Activated T-helper 17 cell treated with anti-CD3 and anti-CD28 coated beads, Interleukin-2, amount 50 U/mL, for 72 hours (primary cell): ENCODE results near the gene ENTPD8. TPM values are rescaled to one million over a fixed set of nuclear protein-coding genes. Genes with fewer than 3 reads are reported as not detected.

Experiments
- ATAC-seq: fragments of 150-1000 bp; cut with Tn5 transposase; replicated peaks from 2 replicates; pipeline ENCODE4 v1.10.0; 2021; ENCODE audit warnings: mild to moderate bottlenecking, moderate library complexity
- H3K27ac Mint-ChIP-seq: one replicate; pipeline ENCODE4 v1.8.0; 2022; ENCODE audit warnings: mixed read lengths
- H3K27me3 Mint-ChIP-seq: one replicate; pipeline ENCODE4 v1.8.0; 2022; ENCODE audit warnings: mixed read lengths
- H3K36me3 Mint-ChIP-seq: one replicate; pipeline ENCODE4 v1.8.0; 2022; ENCODE audit warnings: low read depth, mild to moderate bottlenecking, mixed read lengths
- H3K4me1 Mint-ChIP-seq: one replicate; pipeline ENCODE4 v1.8.0; 2022; ENCODE audit warnings: mixed read lengths
- H3K4me3 Mint-ChIP-seq: one replicate; pipeline ENCODE4 v1.8.0; 2022; ENCODE audit warnings: mild to moderate bottlenecking, mixed read lengths
- H3K9me3 Mint-ChIP-seq: one replicate; pipeline ENCODE4 v1.8.0; 2022; ENCODE audit warnings: mixed read lengths
- total RNA-seq, 2 donors: library from RNA; stranded (reverse); gene quantifications; one replicate each; pipeline ENCODE4 v1.2.3, GENCODE V29; 2022

ENTPD8 gene
- total RNA-seq, 2 donors from 2014 or later: not detected

DNA sequence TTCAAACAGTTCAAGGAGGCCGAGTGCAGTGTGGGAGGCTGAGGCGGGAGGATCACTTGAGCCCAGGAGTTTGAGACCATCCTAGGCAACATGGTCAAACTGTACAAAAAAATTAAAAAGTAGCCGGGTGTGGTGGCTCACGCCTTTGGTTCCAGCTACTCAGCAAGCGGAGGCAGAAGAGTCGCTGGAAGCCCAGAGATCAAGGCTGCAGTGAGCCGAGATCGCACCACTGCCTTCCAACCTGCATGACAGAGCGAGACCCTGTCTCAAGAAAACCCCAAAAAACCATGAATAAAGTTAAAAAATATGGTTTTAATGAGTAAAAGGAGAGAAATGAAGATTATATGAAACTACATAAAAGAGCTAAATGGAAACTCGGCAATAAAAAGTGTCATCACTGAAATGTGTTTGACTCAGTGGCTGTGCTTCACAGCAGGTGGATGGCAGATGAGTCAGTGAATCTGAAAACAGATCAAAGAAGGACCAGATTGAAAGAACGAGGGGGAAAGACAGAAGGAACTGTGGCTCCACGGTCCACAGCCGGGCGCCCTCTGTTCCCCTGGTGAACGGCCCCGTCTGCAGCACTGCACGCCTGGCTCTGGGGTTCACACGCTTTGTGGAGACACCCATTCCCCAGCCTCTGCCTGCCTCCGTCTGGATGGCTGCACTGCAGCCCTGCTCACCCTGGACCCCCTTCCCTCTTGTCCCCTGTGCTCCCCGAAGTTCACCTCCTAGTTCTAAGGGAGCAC lies 43.3 kb downstream of the ENTPD8 start:
- H3K27ac Mint-ChIP-seq: peak overlapping the region; percentile 66
- H3K36me3 Mint-ChIP-seq: peaks cover 6% of the 10 kb centered on the region
- H3K27me3 Mint-ChIP-seq: no peaks in the 10 kb centered on the region
- no peaks in the 10 kb centered on the region for H3K9me3 Mint-ChIP-seq
- ATAC-seq: peak; percentile 97
- H3K4me1 Mint-ChIP-seq: peaks cover 19% of the 10 kb centered on the region
- peak overlapping the region; percentile 39 for H3K4me3 Mint-ChIP-seq

DNA sequence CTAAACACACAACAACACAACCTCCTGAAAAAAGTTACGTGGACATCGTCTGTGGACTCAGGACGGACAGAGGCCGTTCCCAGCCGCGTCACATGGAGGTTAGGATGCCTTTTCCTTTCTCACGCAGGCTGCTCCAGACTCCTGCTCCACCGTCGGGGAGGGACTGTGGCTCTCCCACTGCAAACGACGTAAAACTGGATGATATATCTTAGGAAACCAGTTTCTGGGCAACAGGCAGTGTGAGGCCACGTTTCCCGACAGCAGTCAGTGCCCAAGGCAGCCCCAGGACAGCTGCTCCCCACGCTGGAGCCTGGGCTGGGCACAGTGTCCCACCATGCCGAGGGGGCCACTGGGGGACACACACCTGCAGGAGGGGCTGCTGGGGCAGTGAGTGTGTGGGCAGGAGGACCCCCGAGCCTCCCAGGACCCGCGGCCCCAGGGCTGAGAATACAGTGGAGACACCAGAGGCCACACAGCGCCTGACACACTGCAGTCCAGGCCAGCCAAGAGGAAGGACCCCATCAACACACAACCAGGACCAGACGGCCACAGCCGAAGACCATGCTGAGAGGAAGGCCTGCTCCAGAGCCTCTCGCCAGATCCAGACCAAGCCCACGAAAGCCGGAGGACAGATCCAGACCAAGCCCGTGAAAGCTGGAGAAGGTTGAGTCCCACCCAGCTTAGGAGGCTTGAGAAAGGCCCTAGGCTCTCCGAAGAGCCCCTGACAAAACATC lies 44.4 kb downstream of the ENTPD8 start:
- H3K36me3 Mint-ChIP-seq: peaks cover 6% of the 10 kb centered on the region
- H3K4me1 Mint-ChIP-seq: peaks cover 19% of the 10 kb centered on the region
- H3K27me3 Mint-ChIP-seq: no peaks in the 10 kb centered on the region
- H3K9me3 Mint-ChIP-seq: no peaks in the 10 kb centered on the region
- ATAC-seq: no peak
- peak overlapping the region; percentile 66 for H3K27ac Mint-ChIP-seq
- peak overlapping the region; percentile 39 for H3K4me3 Mint-ChIP-seq

DNA sequence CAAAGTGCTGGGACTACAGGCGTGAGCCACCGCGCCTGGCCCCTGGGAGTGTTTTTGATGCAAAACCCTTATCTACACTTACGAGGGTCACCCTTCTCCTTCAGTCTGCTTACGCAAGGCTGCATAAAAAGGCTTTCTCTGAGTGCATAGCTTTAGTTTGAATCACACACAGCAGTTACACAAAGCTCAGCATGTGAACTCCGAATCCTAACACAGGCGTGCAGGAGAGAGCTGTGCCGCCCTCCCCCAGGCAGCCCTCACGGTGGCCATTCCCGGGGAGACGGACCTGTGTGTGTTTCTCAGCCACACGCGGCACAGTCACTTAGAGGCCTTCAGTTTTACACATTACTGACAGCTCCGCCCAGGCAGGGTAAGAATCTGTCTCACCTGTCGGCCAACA lies 44.9 kb downstream of the ENTPD8 start:
- ATAC-seq: no peak
- Mint-ChIP-seq H3K9me3 (no peaks in the 10 kb centered on the region), H3K36me3 (peaks cover 6% of the 10 kb centered on the region), H3K4me3 (no peak overlapping the region), H3K4me1 (peaks cover 19% of the 10 kb centered on the region), H3K27me3 (no peaks in the 10 kb centered on the region), H3K27ac (no peak overlapping the region)

DNA sequence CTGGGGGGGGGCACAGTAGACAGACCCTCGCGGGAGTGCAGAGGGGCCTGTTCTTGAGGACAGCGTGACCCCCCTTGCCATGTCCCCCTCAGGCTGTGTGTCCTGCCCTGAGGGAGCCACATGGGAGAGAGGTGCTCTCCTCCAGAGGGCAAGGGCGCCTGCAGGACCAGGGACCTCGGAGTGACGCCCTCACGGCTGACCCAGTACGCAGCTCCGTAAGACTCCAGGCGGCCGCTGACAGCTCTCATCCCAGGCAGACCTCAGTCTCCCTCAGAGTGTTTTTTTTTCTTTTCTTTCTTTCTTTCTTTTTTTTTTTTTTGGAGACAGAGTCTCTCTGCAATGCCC lies 45.5 kb downstream of the ENTPD8 start:
- no peak overlapping the region for H3K27ac Mint-ChIP-seq
- H3K4me3 Mint-ChIP-seq: no peak overlapping the region
- ATAC-seq: no peak
- H3K36me3 Mint-ChIP-seq: peaks cover 6% of the 10 kb centered on the region
- no peaks in the 10 kb centered on the region for H3K27me3 Mint-ChIP-seq
- no peaks in the 10 kb centered on the region for H3K9me3 Mint-ChIP-seq
- peaks cover 19% of the 10 kb centered on the region for H3K4me1 Mint-ChIP-seq

DNA sequence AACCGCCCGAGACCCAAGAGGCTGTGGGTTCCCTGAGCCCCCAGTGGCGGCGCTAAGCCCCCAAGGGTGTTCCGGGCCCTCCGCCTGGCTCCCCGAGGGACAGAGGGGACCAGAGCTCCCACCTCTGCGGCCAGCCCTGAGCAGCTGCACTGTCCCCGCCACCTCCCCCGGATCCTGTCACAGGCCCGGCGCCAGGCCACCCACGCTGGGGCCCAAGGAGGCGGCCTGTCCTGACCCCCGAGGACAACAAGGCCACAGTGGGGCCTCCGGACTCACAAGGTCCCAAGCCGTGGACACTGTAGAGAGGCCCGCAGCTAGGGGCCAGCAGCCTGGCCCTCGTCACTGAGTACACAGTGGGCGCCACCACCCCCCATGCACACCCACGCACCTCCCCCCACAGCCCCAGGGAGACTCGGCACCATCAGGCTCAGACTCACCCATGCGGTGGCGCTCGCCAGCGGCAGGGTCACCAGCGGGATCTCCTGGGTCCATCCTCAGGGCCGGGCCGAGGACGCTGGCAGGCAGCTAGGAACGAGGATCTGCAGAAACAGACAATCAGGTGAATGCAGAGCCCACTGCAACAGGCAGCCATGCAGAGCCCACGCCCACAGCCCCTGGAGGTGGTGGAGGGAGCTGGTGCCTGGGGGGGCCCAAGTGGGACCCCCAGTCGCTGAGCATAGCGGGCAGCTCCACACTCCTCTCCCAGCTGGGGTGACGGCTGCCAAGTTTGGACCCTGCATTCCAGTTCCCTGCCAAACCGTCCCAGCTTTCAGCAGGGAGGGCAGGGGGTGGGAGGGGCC lies 46.1 kb downstream of the ENTPD8 start:
- H3K4me3 Mint-ChIP-seq: no peak overlapping the region
- no peak overlapping the region for H3K27ac Mint-ChIP-seq
- H3K9me3 Mint-ChIP-seq: no peaks in the 10 kb centered on the region
- no peak for ATAC-seq
- H3K4me1 Mint-ChIP-seq: peaks cover 19% of the 10 kb centered on the region
- no peaks in the 10 kb centered on the region for H3K27me3 Mint-ChIP-seq
- H3K36me3 Mint-ChIP-seq: peaks cover 6% of the 10 kb centered on the region

DNA sequence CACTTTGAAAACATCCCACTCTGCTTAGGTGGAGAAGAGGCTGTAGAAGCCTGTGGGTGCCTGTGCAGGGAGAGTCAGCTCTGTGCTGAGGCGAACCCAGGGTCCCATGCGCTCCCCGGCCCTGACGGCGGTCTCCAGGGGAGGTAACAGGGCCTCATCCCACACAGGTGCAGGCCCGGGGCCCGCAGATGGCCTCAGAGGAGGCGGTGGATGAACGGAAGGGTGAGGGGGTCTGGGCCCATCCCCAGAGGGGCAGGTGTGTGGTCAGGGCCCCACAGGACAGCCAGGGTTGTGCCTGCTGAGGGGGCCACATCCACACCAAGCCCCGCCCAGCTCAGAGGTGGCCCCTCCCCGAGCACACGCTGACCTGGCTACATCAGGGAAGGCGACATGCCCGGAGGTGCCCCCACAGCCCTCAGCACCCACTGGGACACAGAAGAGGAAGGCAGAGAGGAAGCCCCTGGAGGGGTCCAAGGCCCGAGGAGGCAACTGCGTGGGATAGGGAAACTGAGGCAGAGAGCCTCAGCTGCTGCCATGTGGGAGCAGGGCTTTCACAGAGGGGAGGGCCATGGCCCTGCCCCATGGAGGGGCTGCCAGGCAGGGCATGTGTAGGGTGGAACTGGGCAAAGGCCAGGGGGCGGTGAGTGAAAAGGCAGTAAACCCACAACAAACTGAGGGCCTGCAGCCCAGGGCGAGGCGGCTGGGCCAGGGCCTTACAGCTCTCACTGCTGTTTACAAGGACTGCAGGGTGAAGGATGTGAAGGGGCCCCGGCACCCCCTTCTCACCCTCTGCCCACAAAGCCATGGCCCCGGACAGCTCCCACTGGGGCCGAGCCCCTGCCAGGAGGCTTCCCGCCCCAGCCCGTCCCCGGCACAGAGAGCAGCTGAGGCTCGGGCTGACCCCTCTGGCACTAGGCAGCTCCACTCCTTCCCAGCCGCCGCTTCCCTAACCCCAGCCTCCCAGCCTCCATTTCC lies 47.7 kb downstream of the ENTPD8 start:
- no peaks in the 10 kb centered on the region for H3K36me3 Mint-ChIP-seq
- H3K9me3 Mint-ChIP-seq: no peaks in the 10 kb centered on the region
- H3K27ac Mint-ChIP-seq: no peak overlapping the region
- ATAC-seq: no peak
- peaks cover 14% of the 10 kb centered on the region for H3K4me1 Mint-ChIP-seq
- no peaks in the 10 kb centered on the region for H3K27me3 Mint-ChIP-seq
- no peak overlapping the region for H3K4me3 Mint-ChIP-seq

DNA sequence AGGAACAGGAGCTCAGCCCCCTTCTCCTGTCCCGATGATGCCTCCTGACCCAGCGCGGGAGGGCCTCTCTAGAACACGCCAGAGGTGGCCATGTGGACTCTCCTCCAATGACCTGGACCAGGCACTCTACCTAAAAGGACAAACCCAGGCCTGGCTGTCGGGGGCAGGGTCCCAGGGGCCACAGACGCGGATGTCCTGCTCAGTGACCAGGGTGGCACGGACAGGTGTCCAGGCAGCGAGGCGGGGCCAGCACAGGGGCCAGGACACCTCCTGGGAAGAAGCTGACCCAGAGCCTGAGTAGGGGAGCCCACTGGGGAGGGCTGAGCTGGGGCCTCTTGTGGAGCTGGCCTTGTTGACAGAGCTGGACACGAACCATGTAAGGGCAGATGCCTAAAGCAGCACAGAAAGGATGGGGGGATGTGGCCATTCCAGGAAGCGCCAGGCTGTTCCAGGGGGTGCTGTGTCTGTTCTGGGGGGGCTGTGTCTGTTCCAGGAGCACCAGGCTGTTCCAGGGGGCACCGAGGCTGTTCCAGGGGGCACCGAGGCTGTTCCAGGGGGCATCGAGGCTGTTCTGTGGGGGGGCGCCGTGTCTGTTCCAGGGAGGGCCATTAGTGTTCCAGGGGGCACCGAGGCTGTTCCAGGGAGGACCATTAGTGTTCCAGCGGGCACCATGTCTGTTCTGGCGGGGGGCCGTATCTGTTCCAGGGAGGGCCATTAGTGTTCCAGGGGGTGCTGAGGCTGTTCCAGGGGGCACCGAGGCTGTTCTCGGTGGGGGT lies 48.7 kb downstream of the ENTPD8 start:
- Mint-ChIP-seq H3K4me1 (peaks cover 4% of the 10 kb centered on the region), H3K36me3 (no peaks in the 10 kb centered on the region), H3K27ac (no peak overlapping the region), H3K27me3 (no peaks in the 10 kb centered on the region), H3K9me3 (no peaks in the 10 kb centered on the region), H3K4me3 (no peak overlapping the region)
- no peak for ATAC-seq

DNA sequence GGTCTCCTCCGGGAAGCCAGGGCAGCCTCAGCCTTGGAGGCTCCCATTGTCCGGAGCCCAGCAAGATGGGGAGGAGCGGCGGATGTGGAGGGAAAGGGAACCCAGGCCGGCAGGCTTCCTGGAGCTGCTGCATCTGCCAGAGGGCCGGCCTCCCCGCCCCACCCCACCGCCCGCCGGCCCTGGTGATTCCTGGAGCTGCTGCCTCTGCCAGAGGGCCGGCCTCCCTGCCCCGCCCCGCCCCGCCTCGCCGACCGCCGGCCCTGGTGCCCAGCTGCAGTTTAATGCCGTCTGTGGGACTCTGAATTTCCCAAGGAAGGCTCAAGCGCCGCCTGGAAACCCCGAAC lies 49.8 kb downstream of the ENTPD8 start:
- no peak for ATAC-seq
- Mint-ChIP-seq H3K36me3 (no peaks in the 10 kb centered on the region), H3K4me3 (no peak overlapping the region), H3K4me1 (no peaks in the 10 kb centered on the region), H3K27ac (no peak overlapping the region), H3K27me3 (no peaks in the 10 kb centered on the region), H3K9me3 (no peaks in the 10 kb centered on the region)

DNA sequence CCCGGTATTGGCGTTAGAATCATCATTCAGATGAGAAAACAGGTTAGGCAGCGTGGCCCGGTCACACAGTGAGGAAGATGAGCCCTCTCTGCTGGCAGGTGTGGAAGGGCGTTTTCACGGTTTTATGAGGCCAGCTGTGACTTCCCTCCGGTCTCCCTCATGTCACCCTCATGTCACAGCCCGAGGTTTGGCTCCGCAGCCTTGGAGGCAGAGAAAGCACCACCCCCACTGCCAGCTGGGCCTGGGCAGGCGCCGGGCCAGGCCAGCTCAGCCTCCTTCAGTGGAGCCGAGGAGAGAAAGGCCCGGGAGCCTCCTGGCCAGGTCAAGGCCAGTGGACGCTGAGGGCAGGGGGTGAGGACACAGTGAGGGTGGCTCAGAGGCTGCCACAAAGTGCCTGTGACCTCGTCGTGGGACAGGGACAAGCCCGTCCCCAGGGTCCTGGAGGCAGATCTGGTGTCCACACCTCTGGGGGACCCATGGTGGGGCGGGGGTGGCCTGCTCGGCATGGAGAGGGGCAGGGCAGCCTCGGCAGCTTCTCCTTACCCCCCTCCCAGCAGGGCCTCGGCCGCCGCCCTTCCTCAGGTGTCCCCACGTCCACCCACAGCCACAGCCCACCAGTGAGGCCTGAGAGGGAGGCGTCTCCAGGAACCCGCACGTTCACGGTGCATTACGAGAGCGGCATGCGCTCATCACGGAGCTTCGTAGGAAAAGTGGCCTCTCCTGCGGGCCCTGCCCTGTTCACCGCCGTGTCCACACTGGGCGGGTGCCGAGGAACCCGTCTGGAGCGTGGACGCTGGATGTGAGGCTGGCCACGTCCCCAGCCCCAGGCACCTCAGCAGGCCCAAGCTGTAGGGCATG lies 50.4 kb downstream of the ENTPD8 start:
- Mint-ChIP-seq H3K36me3 (no peaks in the 10 kb centered on the region), H3K4me3 (no peak overlapping the region), H3K9me3 (no peaks in the 10 kb centered on the region), H3K27ac (no peak overlapping the region), H3K27me3 (no peaks in the 10 kb centered on the region), H3K4me1 (no peaks in the 10 kb centered on the region)
- ATAC-seq: no peak

DNA sequence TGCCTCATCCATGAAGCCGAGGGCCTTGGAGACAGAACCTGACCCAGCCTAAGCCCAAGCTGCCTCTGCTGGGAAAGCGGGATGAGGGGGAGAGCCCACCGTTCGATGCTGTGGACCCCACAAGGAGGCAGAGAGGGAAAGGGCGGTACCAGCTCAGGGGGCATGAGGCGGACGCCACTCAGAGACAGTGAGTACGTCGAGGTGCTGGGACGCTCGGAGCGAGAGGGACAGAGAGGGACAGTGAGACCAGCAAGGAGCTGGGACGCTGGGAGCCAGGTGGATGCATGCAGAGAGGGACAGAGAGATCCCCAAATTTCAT lies 51.8 kb downstream of the ENTPD8 start:
- Mint-ChIP-seq H3K27ac (no peak overlapping the region), H3K27me3 (no peaks in the 10 kb centered on the region), H3K4me1 (no peaks in the 10 kb centered on the region), H3K4me3 (no peak overlapping the region), H3K9me3 (no peaks in the 10 kb centered on the region), H3K36me3 (no peaks in the 10 kb centered on the region)
- ATAC-seq: no peak

DNA sequence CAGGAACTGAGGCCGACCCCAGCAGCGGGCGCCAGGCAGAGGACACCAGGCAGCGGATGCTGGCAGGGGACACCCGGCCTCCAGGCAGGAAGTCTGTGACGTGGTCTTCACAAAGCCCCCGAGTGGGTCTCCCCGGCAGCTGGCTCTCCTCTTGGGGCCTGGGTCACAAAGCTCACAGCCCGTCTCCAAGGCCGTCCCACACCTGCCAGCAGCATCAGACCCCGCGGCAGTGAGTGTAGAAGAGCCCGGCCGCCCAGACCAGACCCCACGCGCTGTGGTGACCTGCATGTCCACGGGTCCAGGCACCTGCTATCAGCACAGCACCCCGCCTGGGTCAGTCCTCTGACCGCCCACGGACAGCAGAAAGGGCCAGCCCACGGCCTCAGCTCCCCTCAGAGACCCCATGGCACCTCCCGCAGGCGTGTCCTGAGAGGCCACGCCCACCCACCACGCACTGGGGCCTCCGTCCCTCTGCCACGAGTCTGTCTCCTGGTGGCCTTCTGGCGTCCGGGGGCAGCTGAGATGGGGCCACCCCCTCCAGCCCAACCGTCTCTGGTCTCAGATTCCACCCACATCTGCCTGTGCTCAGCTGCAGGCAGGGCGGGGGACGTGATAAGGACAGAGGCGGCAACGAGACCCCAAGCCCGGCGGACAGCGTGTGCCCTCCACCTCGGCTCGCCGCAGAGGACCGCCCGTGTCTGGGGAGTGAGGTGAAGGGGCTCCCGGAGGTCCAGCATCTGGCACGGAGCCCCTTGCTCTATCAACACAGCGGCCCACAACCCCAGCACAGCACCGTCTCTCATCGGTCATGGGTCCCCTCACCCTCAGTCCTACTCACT lies 52.3 kb downstream of the ENTPD8 start:
- Mint-ChIP-seq H3K27ac (no peak overlapping the region), H3K27me3 (no peaks in the 10 kb centered on the region), H3K9me3 (no peaks in the 10 kb centered on the region), H3K4me3 (no peak overlapping the region), H3K36me3 (no peaks in the 10 kb centered on the region), H3K4me1 (no peaks in the 10 kb centered on the region)
- no peak for ATAC-seq

DNA sequence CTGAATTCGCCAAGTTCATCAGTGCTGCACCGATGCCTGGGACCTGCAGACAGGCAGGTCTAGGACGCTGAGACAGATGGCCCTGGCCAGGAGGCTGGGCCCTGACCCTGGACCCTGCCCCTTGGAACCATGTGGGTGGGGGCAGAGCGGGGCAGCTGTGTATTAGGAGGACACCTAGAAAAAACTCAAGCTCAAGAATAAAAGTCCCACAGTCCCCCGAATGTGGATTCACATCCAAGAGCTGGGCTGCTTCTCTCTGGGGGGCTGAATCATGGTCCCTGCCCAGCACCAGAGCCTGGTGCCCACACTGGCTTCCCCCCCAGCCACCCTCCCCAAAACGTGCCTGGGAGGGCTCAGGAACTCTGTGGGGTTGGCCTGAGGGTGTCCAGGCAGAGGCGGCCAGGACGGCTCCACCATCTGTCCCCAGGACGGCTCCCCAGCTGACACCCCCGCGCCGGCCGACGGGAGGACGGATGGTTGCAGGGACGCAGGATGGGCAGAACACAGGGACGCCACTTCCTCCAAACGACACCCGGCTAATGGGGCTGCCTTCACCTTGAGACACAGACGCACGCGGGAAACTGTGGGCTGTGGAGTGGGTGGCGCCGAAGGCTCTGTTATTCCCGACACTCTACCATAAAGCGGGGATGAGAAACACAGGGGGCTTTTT lies 53.1 kb downstream of the ENTPD8 start:
- H3K4me1 Mint-ChIP-seq: no peaks in the 10 kb centered on the region
- H3K27ac Mint-ChIP-seq: no peak overlapping the region
- H3K9me3 Mint-ChIP-seq: no peaks in the 10 kb centered on the region
- ATAC-seq: no peak
- no peak overlapping the region for H3K4me3 Mint-ChIP-seq
- H3K36me3 Mint-ChIP-seq: no peaks in the 10 kb centered on the region
- no peaks in the 10 kb centered on the region for H3K27me3 Mint-ChIP-seq
